ENCODE results near the gene CFAP47. TPM values are rescaled to one million over a fixed set of nuclear protein-coding genes. Genes with fewer than 3 reads are reported as not detected.
"Not testable (repeated sequence)": the region's sequence is repeated elsewhere in the genome, so short reads cannot be mapped to it uniquely, and the experiment has no call there.

The CFAP47 gene
- total RNA-seq, 2 donors from 2014 or later, result not detected

- Histone ChIP-seq H3K9me3 (no peaks in the 10 kb centered on the region), H3K4me3 (no peak overlapping the region), H3K27me3 (no peaks in the 10 kb centered on the region), H3K9ac (ENCODE audit: low read depth in 2 of 2, low read length in 2 of 2) (no peak overlapping the region), H3K36me3 (no peaks in the 10 kb centered on the region), H3K27ac (no peak overlapping the region), H3K4me1 (no peaks in the 10 kb centered on the region)
- intact Hi-C loops (cut with DNase I), result no loop called here
- DNase-seq, result no peak
- no peak for TF ChIP-seq CTCF (IDR thresholded peaks at IDR 0.05)
Observed at GRCh38 chrX:36160081-36160480, 240.5 kb downstream of the CFAP47 start.

- no peaks in the 10 kb centered on the region for H3K36me3 ChIP-seq
- DNase-seq, result no peak
- no peak overlapping the region for H3K4me3 ChIP-seq
- no peak overlapping the region for H3K27ac ChIP-seq
- intact Hi-C loops (cut with DNase I), result no loop called here
- H3K9ac ChIP-seq (ENCODE audit: low read depth in 2 of 2, low read length in 2 of 2), result no peak overlapping the region
- H3K9me3 ChIP-seq, result no peaks in the 10 kb centered on the region
- no peaks in the 10 kb centered on the region for H3K4me1 ChIP-seq
- TF ChIP-seq CTCF (IDR thresholded peaks at IDR 0.05), result no peak
- no peaks in the 10 kb centered on the region for H3K27me3 ChIP-seq
Observed at GRCh38 chrX:36198575-36198974, 279.0 kb downstream of the CFAP47 start.

GRCh38 chrX:36199928-36200327 lies 280.4 kb downstream of the CFAP47 start:
- TF ChIP-seq CTCF (IDR thresholded peaks at IDR 0.05), result no peak
- Histone ChIP-seq H3K4me3 (no peak overlapping the region), H3K27ac (no peak overlapping the region), H3K9ac (ENCODE audit: low read depth in 2 of 2, low read length in 2 of 2) (no peak overlapping the region), H3K4me1 (no peaks in the 10 kb centered on the region), H3K9me3 (no peaks in the 10 kb centered on the region), H3K27me3 (no peaks in the 10 kb centered on the region), H3K36me3 (no peaks in the 10 kb centered on the region)
- intact Hi-C loops (cut with DNase I), result no loop called here
- no peak for DNase-seq

GRCh38 chrX:36214924-36215323 lies 295.4 kb downstream of the CFAP47 start:
- no peak for DNase-seq
- no peaks in the 10 kb centered on the region for H3K9me3 ChIP-seq
- no peaks in the 10 kb centered on the region for H3K4me1 ChIP-seq
- H3K27ac ChIP-seq, result no peak overlapping the region
- no peak overlapping the region for H3K9ac ChIP-seq (ENCODE audit: low read depth in 2 of 2, low read length in 2 of 2)
- no peaks in the 10 kb centered on the region for H3K36me3 ChIP-seq
- no peak overlapping the region for H3K4me3 ChIP-seq
- H3K27me3 ChIP-seq, result no peaks in the 10 kb centered on the region
- no peak for TF ChIP-seq CTCF (IDR thresholded peaks at IDR 0.05)
- intact Hi-C loops (cut with DNase I), result no loop called here

GRCh38 chrX:36218801-36219200 lies 299.3 kb downstream of the CFAP47 start:
- intact Hi-C loops (cut with DNase I), result no loop called here
- no peak overlapping the region for H3K4me3 ChIP-seq
- H3K9ac ChIP-seq (ENCODE audit: low read depth in 2 of 2, low read length in 2 of 2), result no peak overlapping the region
- no peaks in the 10 kb centered on the region for H3K36me3 ChIP-seq
- no peaks in the 10 kb centered on the region for H3K9me3 ChIP-seq
- DNase-seq, result no peak
- H3K4me1 ChIP-seq, result no peaks in the 10 kb centered on the region
- no peak overlapping the region for H3K27ac ChIP-seq
- H3K27me3 ChIP-seq, result no peaks in the 10 kb centered on the region
- TF ChIP-seq CTCF (IDR thresholded peaks at IDR 0.05), result no peak

- DNase-seq; H3K9ac ChIP-seq (ENCODE audit: low read depth in 2 of 2, low read length in 2 of 2); H3K27ac ChIP-seq: not testable (repeated sequence)
Observed at GRCh38 chrX:36234840-36235528, 315.4 kb downstream of the CFAP47 start.

More at GRCh38 chrX:36234840-36235528, 315.4 kb downstream of the CFAP47 start:
- H3K27me3 ChIP-seq; intact Hi-C loops (cut with DNase I); H3K4me1 ChIP-seq; H3K9me3 ChIP-seq; H3K4me3 ChIP-seq; H3K36me3 ChIP-seq: not testable (repeated sequence)

All from colonic mucosa (tissue), 4 donors.